ENCODE measurements around the gene BOLA2B. TPM values are rescaled to one million over a fixed set of nuclear protein-coding genes. Genes with fewer than 3 reads are reported as not detected.
"Not testable (repeated sequence)": the region's sequence is repeated elsewhere in the genome, so short reads cannot be mapped to it uniquely, and the experiment has no call there.

The BOLA2B gene
- total RNA-seq, 2 donors from 2014 or later, result 206 to 410 TPM

DNA sequence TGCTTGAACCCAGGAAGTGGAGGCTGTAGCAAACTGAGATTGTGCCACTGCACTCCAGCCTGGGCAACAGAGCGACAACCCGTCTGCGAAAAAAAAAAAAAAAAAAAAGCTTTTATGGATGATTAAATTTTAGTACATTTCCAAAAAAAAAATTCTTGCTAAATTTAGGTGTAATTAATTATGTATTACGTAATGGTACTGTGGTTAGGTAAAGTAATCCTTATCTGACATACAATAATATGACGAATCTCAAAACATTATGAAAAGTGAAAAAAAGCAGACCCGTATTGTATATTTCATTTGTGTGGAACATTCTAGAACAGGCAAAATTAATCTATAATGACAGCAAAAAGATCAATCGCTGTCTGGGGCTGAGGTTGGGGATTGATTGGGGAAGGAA is 20.4 kb downstream of the BOLA2B start:
- Mint-ChIP-seq H3K27me3 (no peaks in the 10 kb centered on the region), H3K4me1 (ENCODE audit: low read depth in 2 of 2) (peaks cover 0 to 2% of the 10 kb centered on the region in 2 donors), H3K27ac (no peak overlapping the region), H3K36me3 (no peaks in the 10 kb centered on the region), H3K9me3 (no peaks in the 10 kb centered on the region), H3K4me3 (no peak overlapping the region)
- no peak for DNase-seq (ENCODE audit: low spot score)
- ATAC-seq, result no peak

GRCh38 chr16:30170145-30170544 is 23.3 kb downstream of the BOLA2B start:
- H3K9me3 Mint-ChIP-seq; H3K27ac Mint-ChIP-seq; H3K36me3 Mint-ChIP-seq; H3K4me3 Mint-ChIP-seq; H3K27me3 Mint-ChIP-seq; ATAC-seq; DNase-seq (ENCODE audit: low spot score): not testable (repeated sequence)
- peaks cover 20 to 21% of the 10 kb centered on the region in 2 donors for H3K4me1 Mint-ChIP-seq (ENCODE audit: low read depth in 2 of 2)

GRCh38 chr16:30169416-30169815 is 24.1 kb downstream of the BOLA2B start:
- not testable (repeated sequence) for DNase-seq (ENCODE audit: low spot score); H3K27ac Mint-ChIP-seq; H3K4me3 Mint-ChIP-seq; ATAC-seq; H3K9me3 Mint-ChIP-seq; H3K27me3 Mint-ChIP-seq; H3K36me3 Mint-ChIP-seq
- peaks cover 24 to 26% of the 10 kb centered on the region in 2 donors for H3K4me1 Mint-ChIP-seq (ENCODE audit: low read depth in 2 of 2)

- H3K4me1 Mint-ChIP-seq (ENCODE audit: low read depth in 2 of 2), result peaks cover 24 to 26% of the 10 kb centered on the region in 2 donors
Observed at GRCh38 chr16:30168746-30169145, 24.7 kb downstream of the BOLA2B start.

GRCh38 chr16:30166202-30166902 is 27.1 kb downstream of the BOLA2B start:
- ATAC-seq, result peak; percentile 69 to 72
- H3K27ac Mint-ChIP-seq, result peak overlapping the region; percentile 53 to 77
- no peak for DNase-seq (ENCODE audit: low spot score)

More at GRCh38 chr16:30168746-30169145, 24.7 kb downstream of the BOLA2B start:
- not testable (repeated sequence) for ATAC-seq; H3K9me3 Mint-ChIP-seq; DNase-seq (ENCODE audit: low spot score); H3K27ac Mint-ChIP-seq; H3K27me3 Mint-ChIP-seq; H3K36me3 Mint-ChIP-seq; H3K4me3 Mint-ChIP-seq

DNA sequence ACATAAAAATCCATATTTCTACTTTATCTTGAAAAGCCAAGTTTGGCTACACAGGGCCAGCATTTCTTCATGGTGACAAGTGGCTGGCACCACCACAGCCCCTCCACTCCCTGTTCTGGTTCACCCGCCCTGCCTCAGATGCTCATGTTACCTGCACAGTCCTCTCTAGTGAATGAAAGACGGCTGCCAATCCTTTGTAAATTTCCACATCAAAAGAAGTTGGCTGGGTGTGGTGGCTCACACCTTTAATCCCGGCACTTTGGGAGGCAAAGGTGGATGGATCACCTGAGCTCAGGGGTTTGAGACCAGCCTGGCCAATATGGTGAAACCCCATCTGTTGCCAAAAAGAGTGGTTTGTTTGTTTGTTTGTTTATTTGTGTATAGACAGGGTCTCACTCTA is 29.9 kb downstream of the BOLA2B start:
- Mint-ChIP-seq H3K4me3 (no peak overlapping the region), H3K9me3 (no peaks in the 10 kb centered on the region), H3K27ac (no peak overlapping the region), H3K36me3 (no peaks in the 10 kb centered on the region), H3K4me1 (ENCODE audit: low read depth in 2 of 2) (peaks cover 25 to 34% of the 10 kb centered on the region in 2 donors), H3K27me3 (no peaks in the 10 kb centered on the region)
- DNase-seq (ENCODE audit: low spot score) (no peak), ATAC-seq (no peak)

More at GRCh38 chr16:30166202-30166902, 27.1 kb downstream of the BOLA2B start:
- H3K9me3 Mint-ChIP-seq, result no peaks in the 10 kb centered on the region
- H3K4me3 Mint-ChIP-seq, result peak overlapping the region; percentile 47
- H3K4me1 Mint-ChIP-seq (ENCODE audit: low read depth in 2 of 2), result peaks cover 25 to 34% of the 10 kb centered on the region in 2 donors
- H3K36me3 Mint-ChIP-seq, result no peaks in the 10 kb centered on the region
- H3K27me3 Mint-ChIP-seq, result no peaks in the 10 kb centered on the region

- no peak overlapping the region for H3K27ac Mint-ChIP-seq
- H3K27me3 Mint-ChIP-seq, result no peaks in the 10 kb centered on the region
- no peaks in the 10 kb centered on the region for H3K9me3 Mint-ChIP-seq
- no peak overlapping the region for H3K4me3 Mint-ChIP-seq
- DNase-seq (ENCODE audit: low spot score) (no peak), ATAC-seq (no peak)
- H3K36me3 Mint-ChIP-seq, result no peaks in the 10 kb centered on the region
- peaks cover under 1 to 7% of the 10 kb centered on the region in 2 donors for H3K4me1 Mint-ChIP-seq (ENCODE audit: low read depth in 2 of 2)
Observed at GRCh38 chr16:30157214-30157613, 36.3 kb downstream of the BOLA2B start.

DNA sequence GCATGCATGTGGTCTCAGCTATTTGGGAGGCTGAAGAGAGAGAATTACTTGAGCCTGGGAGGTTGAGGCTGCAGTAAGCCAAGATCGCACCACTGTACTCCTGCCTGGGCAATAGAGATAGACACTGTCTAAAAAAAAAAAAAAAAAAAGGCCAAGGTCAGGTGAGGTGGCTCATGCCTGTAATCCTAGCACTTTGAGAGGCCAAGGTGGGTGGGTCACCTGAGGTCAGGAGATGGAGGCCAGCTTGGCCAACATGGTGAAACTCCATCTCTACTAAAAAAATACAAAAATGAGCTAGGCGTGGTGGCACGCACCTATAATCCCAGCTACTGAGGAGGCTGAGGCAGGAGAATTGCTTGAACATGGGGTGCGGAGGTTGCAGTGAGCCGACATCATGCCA is 38.3 kb downstream of the BOLA2B start:
- H3K4me3 Mint-ChIP-seq, result no peak overlapping the region
- no peaks in the 10 kb centered on the region for H3K4me1 Mint-ChIP-seq (ENCODE audit: low read depth in 2 of 2)
- H3K36me3 Mint-ChIP-seq, result no peaks in the 10 kb centered on the region
- no peak for DNase-seq (ENCODE audit: low spot score)
- H3K27me3 Mint-ChIP-seq, result no peaks in the 10 kb centered on the region
- ATAC-seq, result no peak
- no peak overlapping the region for H3K27ac Mint-ChIP-seq
- no peaks in the 10 kb centered on the region for H3K9me3 Mint-ChIP-seq

DNA sequence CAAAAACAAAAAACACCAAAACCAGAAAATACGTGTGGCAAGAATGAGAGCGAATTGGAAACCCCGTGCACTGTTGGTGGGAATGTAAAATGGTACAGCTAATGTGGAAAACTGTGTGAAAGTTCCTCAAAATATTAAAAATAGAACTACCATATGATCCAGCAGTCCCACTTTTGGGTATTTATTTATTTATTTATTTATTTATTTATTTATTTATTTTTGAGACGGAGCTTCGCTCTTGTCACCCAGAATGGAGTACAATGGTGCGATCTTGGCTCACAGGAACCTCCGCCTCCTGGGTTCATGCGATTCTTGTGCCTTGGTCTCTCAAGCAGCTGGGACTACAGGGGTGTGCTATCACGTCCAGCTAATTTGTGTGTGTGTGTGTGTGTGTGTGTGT is 40.9 kb downstream of the BOLA2B start:
- H3K4me1 Mint-ChIP-seq (ENCODE audit: low read depth in 2 of 2), result no peaks in the 10 kb centered on the region
- peaks cover 3% of the 10 kb centered on the region for H3K9me3 Mint-ChIP-seq
- no peak overlapping the region for H3K4me3 Mint-ChIP-seq
- no peak overlapping the region for H3K27ac Mint-ChIP-seq
- peaks cover 6% of the 10 kb centered on the region for H3K36me3 Mint-ChIP-seq
- no peak for ATAC-seq
- no peak for DNase-seq (ENCODE audit: low spot score)
- H3K27me3 Mint-ChIP-seq, result no peaks in the 10 kb centered on the region

GRCh38 chr16:30151091-30151490 is 42.4 kb downstream of the BOLA2B start:
- Mint-ChIP-seq H3K27ac (no peak overlapping the region), H3K4me3 (no peak overlapping the region), H3K9me3 (peaks cover 3% of the 10 kb centered on the region), H3K4me1 (ENCODE audit: low read depth in 2 of 2) (no peaks in the 10 kb centered on the region), H3K27me3 (no peaks in the 10 kb centered on the region), H3K36me3 (peaks cover 6% of the 10 kb centered on the region)
- DNase-seq (ENCODE audit: low spot score) (no peak), ATAC-seq (no peak)

DNA sequence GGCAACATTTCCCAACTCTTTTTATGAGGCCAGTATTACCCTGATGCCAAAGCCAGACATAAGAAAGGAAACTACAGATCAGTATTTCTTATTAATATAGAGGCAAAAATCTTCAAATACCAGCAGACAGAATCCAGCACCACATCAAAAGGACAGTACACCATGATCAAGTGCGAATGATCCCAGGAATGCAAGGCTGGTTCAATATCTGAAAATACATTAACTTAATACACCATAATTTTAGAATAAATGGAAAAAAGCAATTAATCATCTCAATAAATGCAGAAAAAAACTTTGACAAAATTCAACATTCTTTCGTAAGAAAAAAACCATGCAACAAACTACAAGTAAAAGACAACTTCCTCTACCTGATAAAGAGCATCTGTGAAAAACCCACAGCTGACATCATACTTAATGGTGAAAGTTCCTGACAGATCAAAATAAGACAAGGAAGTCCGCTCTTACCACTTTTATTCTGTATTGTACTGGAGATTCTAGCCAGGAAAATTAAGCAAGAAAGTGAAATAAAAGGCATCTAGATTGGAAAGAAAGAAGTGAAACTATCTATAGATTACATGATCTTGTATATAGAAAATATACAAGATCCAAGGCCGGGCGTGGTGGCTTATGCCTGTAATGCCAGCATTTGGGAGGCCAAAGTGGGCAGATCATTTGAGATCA is 44.1 kb downstream of the BOLA2B start:
- Mint-ChIP-seq H3K27ac (peak overlapping the region in 1 of 2 donors; percentile 18), H3K9me3 (peaks cover 3% of the 10 kb centered on the region), H3K4me3 (no peak overlapping the region), H3K36me3 (peaks cover 6% of the 10 kb centered on the region), H3K4me1 (ENCODE audit: low read depth in 2 of 2) (peaks cover 4 to 6% of the 10 kb centered on the region in 2 donors), H3K27me3 (no peaks in the 10 kb centered on the region)
- no peak for ATAC-seq
- no peak for DNase-seq (ENCODE audit: low spot score)

- Mint-ChIP-seq H3K4me3 (no peak overlapping the region), H3K9me3 (peaks cover 3% of the 10 kb centered on the region), H3K36me3 (peaks cover 6% of the 10 kb centered on the region), H3K27ac (no peak overlapping the region), H3K27me3 (no peaks in the 10 kb centered on the region), H3K4me1 (ENCODE audit: low read depth in 2 of 2) (peaks cover 10 to 12% of the 10 kb centered on the region in 2 donors)
- no peak for DNase-seq (ENCODE audit: low spot score)
- ATAC-seq, result no peak
Observed at GRCh38 chr16:30147843-30148510, 45.5 kb downstream of the BOLA2B start.

GRCh38 chr16:30145657-30146056 is 47.8 kb downstream of the BOLA2B start:
- Mint-ChIP-seq H3K36me3 (peaks cover 6% of the 10 kb centered on the region), H3K4me3 (no peak overlapping the region), H3K27me3 (no peaks in the 10 kb centered on the region), H3K4me1 (ENCODE audit: low read depth in 2 of 2) (peaks cover 11 to 13% of the 10 kb centered on the region in 2 donors), H3K9me3 (peaks cover 3% of the 10 kb centered on the region), H3K27ac (no peak overlapping the region)
- no peak for DNase-seq (ENCODE audit: low spot score)
- no peak for ATAC-seq

DNA sequence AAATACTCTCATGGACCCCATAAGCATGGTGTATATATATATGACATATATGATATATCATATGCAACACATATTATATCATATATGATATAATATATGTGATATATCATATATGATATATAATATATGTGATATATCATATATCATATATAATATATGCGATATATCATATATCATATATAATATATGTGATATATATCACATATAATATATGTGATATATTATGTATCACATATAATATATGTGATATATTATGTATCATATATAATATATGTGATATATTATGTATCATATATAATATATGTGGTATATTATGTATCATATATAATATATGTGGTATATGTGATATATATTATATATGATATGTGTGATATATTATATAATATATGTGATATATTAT is 48.5 kb downstream of the BOLA2B start:
- Mint-ChIP-seq H3K4me3 (no peak overlapping the region), H3K27me3 (no peaks in the 10 kb centered on the region), H3K36me3 (peaks cover 6% of the 10 kb centered on the region), H3K4me1 (ENCODE audit: low read depth in 2 of 2) (peaks cover 13 to 16% of the 10 kb centered on the region in 2 donors), H3K27ac (no peak overlapping the region), H3K9me3 (peaks cover 3% of the 10 kb centered on the region)
- no peak for DNase-seq (ENCODE audit: low spot score)
- no peak for ATAC-seq

Data from natural killer cell treated with Interleukin-12 subunit alpha and Interleukin-12 subunit beta and Interleukin-15 and Interleukin-18, amount 100 ng/mL, for 72 hours (primary cell).